HCT116 (cell line): ENCODE results near the gene COL4A1. TPM values are rescaled to one million over a fixed set of nuclear protein-coding genes. Genes with fewer than 3 reads are reported as not detected.

Source experiments
- ATAC-seq: fragments of 200-7000 bp; cut with Tn5 transposase; 2 replicates; pipeline ENCODE4 v1.9.1; 2020; ENCODE audit warnings: mild to moderate bottlenecking, moderate library complexity
- BruUV-seq: library from RNA; stranded (reverse); fragments of 400-500 nt; replicated peaks from 2 replicates; lab custom pipeline; 2021; lab: Mats Ljungman, UMichigan
- CTCF ChIA-PET: fragments of 300-600 bp; sonication (Branson Sonifier 250); formaldehyde crosslinking; loops from one replicate; lab custom pipeline; 2021; ENCODE audit warnings: antibody characterized with exemption; lab: Charles Lee
- POLR2A ChIA-PET: fragments of 300-600, 350-600 bp; sonication (Branson Sonifier 250); formaldehyde crosslinking; loops from one replicate; lab custom pipeline; 2021; ENCODE audit warnings: antibody characterized with exemption; lab: Charles Lee
- RAD21 ChIA-PET, 2 experiments: fragments of 300-600 bp; sonication (Branson Sonifier 250); formaldehyde crosslinking; loops; one replicate each; lab custom pipeline; 2023; ENCODE audit warnings: low total read pairs in 2 of 2; ENCODE audit not compliant: uncharacterized antibody in 2 of 2, unreplicated experiment in 2 of 2, low non-redundant PET in 1 of 2; lab: Charles Lee
- DNase-seq: peaks from one replicate; pipeline ENCODE4 v3.0.0-alpha.2; 2010; ENCODE audit warnings: low read depth, low spot score
- H2AFZ ChIP-seq: fragments of 200-600 bp; shearing (Covaris generic), sonication (generic); 2 replicates; pipeline ENCODE4 v1.6.1; 2017; ENCODE audit warnings: low read depth, mixed run types, mixed read lengths, antibody characterized with exemption, low read length; ENCODE audit not compliant: poor library complexity, severe bottlenecking
- H3K27ac ChIP-seq: 2 replicates; pipeline ENCODE4 v1.5.1; 2012; ENCODE audit warnings: low read depth, low read length
- H3K27me3 ChIP-seq: fragments of 200-600 bp; sonication (generic); 2 replicates; pipeline ENCODE4 v1.6.1; 2016; ENCODE audit warnings: mixed run types, low read length, mixed read lengths; ENCODE audit not compliant: insufficient read depth
- H3K36me3 ChIP-seq, 2 experiments: fragments of 200-500 bp in 1 of 2; fragments of 200-600 bp in 1 of 2; sonication (Bioruptor generic) in 1 of 2; sonication (generic) in 1 of 2; 2 replicates each; pipeline versions ENCODE4 v1.5.1 to v1.6.1; 2014 to 2016; ENCODE audit warnings: low read length in 2 of 2, inconsistent platforms in 1 of 2, mixed read lengths in 1 of 2, mixed run types in 1 of 2; ENCODE audit not compliant: insufficient read depth in 2 of 2, control insufficient read depth in 1 of 2
- H3K4me1 ChIP-seq, 2 experiments: fragments of 200-600 bp in 1 of 2; sonication (generic) in 1 of 2; 2 replicates each; pipeline versions ENCODE4 v1.5.1 to v1.6.1; 2012 to 2017; ENCODE audit warnings: low read length in 2 of 2, inconsistent platforms in 1 of 2, mild to moderate bottlenecking in 1 of 2, mixed read lengths in 1 of 2, mixed run types in 1 of 2, moderate library complexity in 1 of 2; ENCODE audit not compliant: insufficient read depth in 2 of 2, control insufficient read depth in 1 of 2
- H3K4me2 ChIP-seq: fragments of 200-600 bp; sonication (generic); 2 replicates; pipeline ENCODE4 v1.6.1; 2017; ENCODE audit warnings: mixed run types, low read length, mixed read lengths
- H3K4me3 ChIP-seq, 2 experiments: fragments of 200-600 bp in 1 of 2; sonication (generic) in 1 of 2; replicated peaks in 1 of 2; 2 replicates each; pipeline ENCODE4 v1.5.1; 2011 to 2016; ENCODE audit warnings: low read length in 2 of 2, control low read depth in 1 of 2, low read depth in 1 of 2, mild to moderate bottlenecking in 1 of 2, mixed read lengths in 1 of 2, mixed run types in 1 of 2
- H3K79me2 ChIP-seq: fragments of 200-600 bp; sonication (generic); 2 replicates; pipeline ENCODE4 v1.6.1; 2017; ENCODE audit warnings: mild to moderate bottlenecking, mixed run types, low read length, moderate library complexity, mixed read lengths; ENCODE audit not compliant: insufficient read depth
- H3K9ac ChIP-seq: fragments of 200-600 bp; sonication (generic); 2 replicates; pipeline ENCODE4 v1.6.1; 2016; ENCODE audit warnings: low read length, mixed read lengths
- H3K9me2 ChIP-seq: fragments of 200-600 bp; sonication (generic), shearing (Covaris generic); 2 replicates; pipeline ENCODE4 v1.6.1; 2017; ENCODE audit warnings: mixed run types, mild to moderate bottlenecking, moderate library complexity; ENCODE audit not compliant: insufficient read depth
- H3K9me3 ChIP-seq, 2 experiments: fragments of 200-500 bp in 1 of 2; fragments of 200-600 bp in 1 of 2; sonication (Bioruptor generic) in 1 of 2; sonication (generic) in 1 of 2; 2 replicates each; pipeline ENCODE4 v1.6.1; 2014 to 2017; ENCODE audit warnings: low read length in 2 of 2, mixed read lengths in 2 of 2, inconsistent platforms in 1 of 2, low read depth in 1 of 2, mild to moderate bottlenecking in 1 of 2, mixed run types in 1 of 2, moderate library complexity in 1 of 2; ENCODE audit not compliant: control insufficient read depth in 1 of 2, insufficient read depth in 1 of 2
- H4K20me1 ChIP-seq: fragments of 200-600 bp; sonication (generic), shearing (Covaris generic); 2 replicates; pipeline ENCODE4 v1.6.1; 2017; ENCODE audit warnings: mixed run types, mild to moderate bottlenecking, moderate library complexity; ENCODE audit not compliant: insufficient read depth
- ELF1 ChIP-seq: IDR thresholded peaks from 2 replicates; pipeline ENCODE4 v1.6.1; 2012; ENCODE audit warnings: low read depth, borderline replicate concordance
- FOSL1 ChIP-seq: IDR thresholded peaks from 2 replicates; pipeline ENCODE4 v1.6.1; 2012; ENCODE audit warnings: low read depth
- POLR2A ChIP-seq: IDR thresholded peaks from 2 replicates; pipeline ENCODE4 v1.7.0; 2011; ENCODE audit warnings: borderline replicate concordance; ENCODE audit not compliant: insufficient read depth, insufficient read length; ENCODE audit errors: extremely low read depth
- RAD21 ChIP-seq: IDR thresholded peaks from 2 replicates; pipeline ENCODE4 v1.6.1; 2012; ENCODE audit warnings: low read depth, mild to moderate bottlenecking
- ZFX ChIP-seq: fragments of 450-650 bp; IDR thresholded peaks from 2 replicates; pipeline ENCODE4 v1.6.1; 2017
- intact Hi-C: fragments of 100-400 bp; cut with micrococcal nuclease; formaldehyde crosslinking; loops from 2 replicates; pipeline ENCODE4 v1.10.0; 2022
- total RNA-seq: library from RNA; stranded (reverse); gene quantifications from one replicate; pipeline ENCODE4 v1.2.1, GENCODE V29; 2021; ENCODE audit not compliant: unreplicated experiment
- TF ChIP-seq, protein P1 (sequence below): IDR thresholded peaks from 2 replicates; pipeline ENCODE4 v1.6.1; 2012; ENCODE audit warnings: low read depth
- TF ChIP-seq, protein P2 (sequence below), 3 experiments: fragments of 200-600 bp in 1 of 3; sonication (generic) in 1 of 3; IDR thresholded peaks in 2 of 3; conservative IDR thresholded peaks in 1 of 3; 2 replicates each; pipeline ENCODE4 v1.5.1; 2012 to 2017; ENCODE audit warnings: low read depth in 2 of 3, low read length in 2 of 3, antibody characterized with exemption in 1 of 3, borderline replicate concordance in 1 of 3, control low read depth in 1 of 3, mild to moderate bottlenecking in 1 of 3, mixed read lengths in 1 of 3, mixed run types in 1 of 3, moderate library complexity in 1 of 3; ENCODE audit not compliant: insufficient read depth in 1 of 3

COL4A1 gene
- total RNA-seq, 1 experiment from 2014 or later = 0.57 TPM

DNA sequence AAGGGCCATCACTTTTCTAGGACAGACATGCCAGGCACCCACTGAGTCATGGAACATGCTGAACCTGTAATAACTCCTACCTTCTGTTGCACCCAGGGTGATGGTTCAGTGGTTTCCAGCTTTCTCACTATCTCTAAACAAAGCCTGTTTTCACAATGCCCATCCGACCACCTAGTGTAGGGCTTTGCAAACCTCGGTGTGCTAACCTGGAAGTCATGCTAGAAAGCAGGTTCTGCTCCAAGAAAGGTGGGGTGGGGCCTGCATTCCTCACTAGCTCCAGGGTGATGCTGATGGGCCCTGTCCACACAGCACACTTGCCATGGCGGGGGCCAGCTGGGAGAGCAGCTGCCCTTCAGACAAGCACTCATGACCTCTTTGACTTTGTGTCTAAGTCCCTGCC lies 43.6 kb upstream of the COL4A1 start:
- ATAC-seq (no peak), DNase-seq (no peak)
- H4K20me1 ChIP-seq = no peaks in the 10 kb centered on the region
- H3K79me2 ChIP-seq = no peaks in the 10 kb centered on the region
- ChIA-PET RAD21 (no interaction called here), POLR2A (no interaction called here), CTCF (no interaction called here)
- intact Hi-C loops = no loop called here
- no peaks in the 10 kb centered on the region for H3K9me3 ChIP-seq
- BruUV-seq = no TSS peak
- H2AFZ ChIP-seq = no peak overlapping the region
- no peaks in the 10 kb centered on the region; the same call in 1 of the 2 replicates for H3K9me2 ChIP-seq
- TF ChIP-seq, protein P1, sequence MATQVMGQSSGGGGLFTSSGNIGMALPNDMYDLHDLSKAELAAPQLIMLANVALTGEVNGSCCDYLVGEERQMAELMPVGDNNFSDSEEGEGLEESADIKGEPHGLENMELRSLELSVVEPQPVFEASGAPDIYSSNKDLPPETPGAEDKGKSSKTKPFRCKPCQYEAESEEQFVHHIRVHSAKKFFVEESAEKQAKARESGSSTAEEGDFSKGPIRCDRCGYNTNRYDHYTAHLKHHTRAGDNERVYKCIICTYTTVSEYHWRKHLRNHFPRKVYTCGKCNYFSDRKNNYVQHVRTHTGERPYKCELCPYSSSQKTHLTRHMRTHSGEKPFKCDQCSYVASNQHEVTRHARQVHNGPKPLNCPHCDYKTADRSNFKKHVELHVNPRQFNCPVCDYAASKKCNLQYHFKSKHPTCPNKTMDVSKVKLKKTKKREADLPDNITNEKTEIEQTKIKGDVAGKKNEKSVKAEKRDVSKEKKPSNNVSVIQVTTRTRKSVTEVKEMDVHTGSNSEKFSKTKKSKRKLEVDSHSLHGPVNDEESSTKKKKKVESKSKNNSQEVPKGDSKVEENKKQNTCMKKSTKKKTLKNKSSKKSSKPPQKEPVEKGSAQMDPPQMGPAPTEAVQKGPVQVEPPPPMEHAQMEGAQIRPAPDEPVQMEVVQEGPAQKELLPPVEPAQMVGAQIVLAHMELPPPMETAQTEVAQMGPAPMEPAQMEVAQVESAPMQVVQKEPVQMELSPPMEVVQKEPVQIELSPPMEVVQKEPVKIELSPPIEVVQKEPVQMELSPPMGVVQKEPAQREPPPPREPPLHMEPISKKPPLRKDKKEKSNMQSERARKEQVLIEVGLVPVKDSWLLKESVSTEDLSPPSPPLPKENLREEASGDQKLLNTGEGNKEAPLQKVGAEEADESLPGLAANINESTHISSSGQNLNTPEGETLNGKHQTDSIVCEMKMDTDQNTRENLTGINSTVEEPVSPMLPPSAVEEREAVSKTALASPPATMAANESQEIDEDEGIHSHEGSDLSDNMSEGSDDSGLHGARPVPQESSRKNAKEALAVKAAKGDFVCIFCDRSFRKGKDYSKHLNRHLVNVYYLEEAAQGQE = no peak
- TF ChIP-seq ZFX = no peak
- TF ChIP-seq POLR2A = no peak
- TF ChIP-seq FOSL1 = no peak
- no peak for TF ChIP-seq ELF1
- TF ChIP-seq RAD21 = no peak
- TF ChIP-seq, protein P2, sequence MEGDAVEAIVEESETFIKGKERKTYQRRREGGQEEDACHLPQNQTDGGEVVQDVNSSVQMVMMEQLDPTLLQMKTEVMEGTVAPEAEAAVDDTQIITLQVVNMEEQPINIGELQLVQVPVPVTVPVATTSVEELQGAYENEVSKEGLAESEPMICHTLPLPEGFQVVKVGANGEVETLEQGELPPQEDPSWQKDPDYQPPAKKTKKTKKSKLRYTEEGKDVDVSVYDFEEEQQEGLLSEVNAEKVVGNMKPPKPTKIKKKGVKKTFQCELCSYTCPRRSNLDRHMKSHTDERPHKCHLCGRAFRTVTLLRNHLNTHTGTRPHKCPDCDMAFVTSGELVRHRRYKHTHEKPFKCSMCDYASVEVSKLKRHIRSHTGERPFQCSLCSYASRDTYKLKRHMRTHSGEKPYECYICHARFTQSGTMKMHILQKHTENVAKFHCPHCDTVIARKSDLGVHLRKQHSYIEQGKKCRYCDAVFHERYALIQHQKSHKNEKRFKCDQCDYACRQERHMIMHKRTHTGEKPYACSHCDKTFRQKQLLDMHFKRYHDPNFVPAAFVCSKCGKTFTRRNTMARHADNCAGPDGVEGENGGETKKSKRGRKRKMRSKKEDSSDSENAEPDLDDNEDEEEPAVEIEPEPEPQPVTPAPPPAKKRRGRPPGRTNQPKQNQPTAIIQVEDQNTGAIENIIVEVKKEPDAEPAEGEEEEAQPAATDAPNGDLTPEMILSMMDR (IDR thresholded peaks at IDR 0.05 in 2 of 3, conservative IDR thresholded peaks at IDR 0.05 in 1 of 3; ENCODE audit: borderline replicate concordance in 1 of 3, insufficient read depth in 1 of 3, low read depth in 2 of 3, low read length in 2 of 3) = no peak
- H3K27me3 ChIP-seq = peaks cover 4% of the 10 kb centered on the region; the same call in 1 of the 2 replicates
- H3K4me3 ChIP-seq = no peak overlapping the region
- H3K4me2 ChIP-seq = no peak overlapping the region
- H3K36me3 ChIP-seq = no peaks in the 10 kb centered on the region
- H3K4me1 ChIP-seq = peaks cover 12 to 29% of the 10 kb centered on the region in 2 experiments
- H3K27ac ChIP-seq = no peak overlapping the region
- H3K9ac ChIP-seq = no peak overlapping the region
